ENCODE results near the gene MEAK7.

MEAK7 gene

GRCh38 chr16:84504420-84505248 is at the start of gene MEAK7:
TSS of gene MEAK7 (minus strand) at chr16:84504659. CDS start at chr16:84498086, 6,573 bp downstream.
- Mint-ChIP-seq H3K27me3 (no peaks in the 10 kb centered on the region), H3K27ac (peak within 1 kb of the TSS; percentile 92), H3K9me3 (ENCODE audit: low read depth) (no peaks in the 10 kb centered on the region), H3K4me3 (peak within 1 kb of the TSS; percentile 87), H3K36me3 (no peaks in the 10 kb centered on the region), H3K4me1 (ENCODE audit: low read depth) (peaks cover 43% of the 10 kb centered on the region)

- Mint-ChIP-seq H3K27me3 (no peaks in the 10 kb centered on the region), H3K27ac (peak overlapping the region; percentile 97), H3K36me3 (no peaks in the 10 kb centered on the region), H3K9me3 (ENCODE audit: low read depth) (no peaks in the 10 kb centered on the region), H3K4me3 (peak overlapping the region; percentile 89), H3K4me1 (ENCODE audit: low read depth) (peaks cover 64% of the 10 kb centered on the region)
Measured at GRCh38 chr16:84553873-84554399, 49.5 kb upstream of the MEAK7 start.

GRCh38 chr16:84552135-84552534 is 47.7 kb upstream of the MEAK7 start:
- Mint-ChIP-seq H3K4me3 (peak overlapping the region; percentile 89), H3K36me3 (no peaks in the 10 kb centered on the region), H3K27ac (peak overlapping the region; percentile 92), H3K4me1 (ENCODE audit: low read depth) (peaks cover 74% of the 10 kb centered on the region), H3K9me3 (ENCODE audit: low read depth) (no peaks in the 10 kb centered on the region), H3K27me3 (no peaks in the 10 kb centered on the region)

GRCh38 chr16:84550096-84550495 is 45.6 kb upstream of the MEAK7 start:
- peaks cover 75% of the 10 kb centered on the region for H3K4me1 Mint-ChIP-seq (ENCODE audit: low read depth)
- H3K9me3 Mint-ChIP-seq (ENCODE audit: low read depth), result no peaks in the 10 kb centered on the region
- H3K36me3 Mint-ChIP-seq, result peaks cover 7% of the 10 kb centered on the region
- H3K4me3 Mint-ChIP-seq, result peak overlapping the region; percentile 92
- peak overlapping the region; percentile 99 for H3K27ac Mint-ChIP-seq
- H3K27me3 Mint-ChIP-seq, result no peaks in the 10 kb centered on the region

GRCh38 chr16:84548971-84549844 is 44.7 kb upstream of the MEAK7 start:
- H3K27me3 Mint-ChIP-seq, result no peaks in the 10 kb centered on the region
- peaks cover 7% of the 10 kb centered on the region for H3K36me3 Mint-ChIP-seq
- no peaks in the 10 kb centered on the region for H3K9me3 Mint-ChIP-seq (ENCODE audit: low read depth)
- H3K27ac Mint-ChIP-seq, result peak overlapping the region; percentile 99
- H3K4me1 Mint-ChIP-seq (ENCODE audit: low read depth), result peaks cover 74% of the 10 kb centered on the region
- peak overlapping the region; percentile 92 for H3K4me3 Mint-ChIP-seq

GRCh38 chr16:84548508-84548907 is 44.0 kb upstream of the MEAK7 start:
- no peaks in the 10 kb centered on the region for H3K9me3 Mint-ChIP-seq (ENCODE audit: low read depth)
- H3K27ac Mint-ChIP-seq, result peak overlapping the region; percentile 99
- H3K27me3 Mint-ChIP-seq, result no peaks in the 10 kb centered on the region
- peaks cover 72% of the 10 kb centered on the region for H3K4me1 Mint-ChIP-seq (ENCODE audit: low read depth)
- peaks cover 7% of the 10 kb centered on the region for H3K36me3 Mint-ChIP-seq
- H3K4me3 Mint-ChIP-seq, result peak overlapping the region; percentile 92

- no peaks in the 10 kb centered on the region for H3K9me3 Mint-ChIP-seq (ENCODE audit: low read depth)
- peaks cover 7% of the 10 kb centered on the region for H3K36me3 Mint-ChIP-seq
- peak overlapping the region; percentile 88 for H3K27ac Mint-ChIP-seq
- peak overlapping the region; percentile 63 for H3K4me3 Mint-ChIP-seq
- no peaks in the 10 kb centered on the region for H3K27me3 Mint-ChIP-seq
- H3K4me1 Mint-ChIP-seq (ENCODE audit: low read depth), result peaks cover 66% of the 10 kb centered on the region
Measured at GRCh38 chr16:84547546-84548061, 43.1 kb upstream of the MEAK7 start.

GRCh38 chr16:84546669-84547545 is 42.4 kb upstream of the MEAK7 start:
- Mint-ChIP-seq H3K9me3 (ENCODE audit: low read depth) (no peaks in the 10 kb centered on the region), H3K27ac (peak overlapping the region; percentile 88), H3K27me3 (no peaks in the 10 kb centered on the region), H3K36me3 (peaks cover 7% of the 10 kb centered on the region), H3K4me3 (peak overlapping the region; percentile 63), H3K4me1 (ENCODE audit: low read depth) (peaks cover 60% of the 10 kb centered on the region)

GRCh38 chr16:84545114-84545737 is 40.8 kb upstream of the MEAK7 start:
- Mint-ChIP-seq H3K4me3 (peak overlapping the region; percentile 20), H3K4me1 (ENCODE audit: low read depth) (peaks cover 50% of the 10 kb centered on the region), H3K27ac (peak overlapping the region; percentile 34), H3K9me3 (ENCODE audit: low read depth) (no peaks in the 10 kb centered on the region), H3K27me3 (no peaks in the 10 kb centered on the region), H3K36me3 (peaks cover 7% of the 10 kb centered on the region)

- H3K27me3 Mint-ChIP-seq, result no peaks in the 10 kb centered on the region
Measured at GRCh38 chr16:84544031-84544773, 39.7 kb upstream of the MEAK7 start.

GRCh38 chr16:84543253-84543652 is 38.8 kb upstream of the MEAK7 start:
- peaks cover 7% of the 10 kb centered on the region for H3K36me3 Mint-ChIP-seq
- H3K4me1 Mint-ChIP-seq (ENCODE audit: low read depth), result peaks cover 38% of the 10 kb centered on the region
- no peak overlapping the region for H3K27ac Mint-ChIP-seq
- no peak overlapping the region for H3K4me3 Mint-ChIP-seq
- H3K27me3 Mint-ChIP-seq, result no peaks in the 10 kb centered on the region
- no peaks in the 10 kb centered on the region for H3K9me3 Mint-ChIP-seq (ENCODE audit: low read depth)

More at GRCh38 chr16:84544031-84544773, 39.7 kb upstream of the MEAK7 start:
- peak overlapping the region; percentile 18 for H3K27ac Mint-ChIP-seq
- peak overlapping the region; percentile 57 for H3K4me3 Mint-ChIP-seq
- peaks cover 42% of the 10 kb centered on the region for H3K4me1 Mint-ChIP-seq (ENCODE audit: low read depth)
- no peaks in the 10 kb centered on the region for H3K9me3 Mint-ChIP-seq (ENCODE audit: low read depth)
- peaks cover 7% of the 10 kb centered on the region for H3K36me3 Mint-ChIP-seq

GRCh38 chr16:84541999-84542817 is 37.7 kb upstream of the MEAK7 start:
- Mint-ChIP-seq H3K9me3 (ENCODE audit: low read depth) (no peaks in the 10 kb centered on the region), H3K4me3 (no peak overlapping the region), H3K27ac (no peak overlapping the region)

More at GRCh38 chr16:84541999-84542817, 37.7 kb upstream of the MEAK7 start:
- Mint-ChIP-seq H3K4me1 (ENCODE audit: low read depth) (peaks cover 30% of the 10 kb centered on the region), H3K36me3 (peaks cover 7% of the 10 kb centered on the region), H3K27me3 (no peaks in the 10 kb centered on the region)
